GM21381 (cell line): Measurements from ENCODE around the gene TMEM33.

ENCODE experiments used
- ATAC-seq: cut with Tn5 transposase; IDR thresholded peaks from one replicate; pipeline ENCODE4 v1.9.1; 2021; ENCODE audit warnings: mild to moderate bottlenecking, moderate library complexity; ENCODE audit not compliant: unreplicated experiment

The TMEM33 gene

DNA sequence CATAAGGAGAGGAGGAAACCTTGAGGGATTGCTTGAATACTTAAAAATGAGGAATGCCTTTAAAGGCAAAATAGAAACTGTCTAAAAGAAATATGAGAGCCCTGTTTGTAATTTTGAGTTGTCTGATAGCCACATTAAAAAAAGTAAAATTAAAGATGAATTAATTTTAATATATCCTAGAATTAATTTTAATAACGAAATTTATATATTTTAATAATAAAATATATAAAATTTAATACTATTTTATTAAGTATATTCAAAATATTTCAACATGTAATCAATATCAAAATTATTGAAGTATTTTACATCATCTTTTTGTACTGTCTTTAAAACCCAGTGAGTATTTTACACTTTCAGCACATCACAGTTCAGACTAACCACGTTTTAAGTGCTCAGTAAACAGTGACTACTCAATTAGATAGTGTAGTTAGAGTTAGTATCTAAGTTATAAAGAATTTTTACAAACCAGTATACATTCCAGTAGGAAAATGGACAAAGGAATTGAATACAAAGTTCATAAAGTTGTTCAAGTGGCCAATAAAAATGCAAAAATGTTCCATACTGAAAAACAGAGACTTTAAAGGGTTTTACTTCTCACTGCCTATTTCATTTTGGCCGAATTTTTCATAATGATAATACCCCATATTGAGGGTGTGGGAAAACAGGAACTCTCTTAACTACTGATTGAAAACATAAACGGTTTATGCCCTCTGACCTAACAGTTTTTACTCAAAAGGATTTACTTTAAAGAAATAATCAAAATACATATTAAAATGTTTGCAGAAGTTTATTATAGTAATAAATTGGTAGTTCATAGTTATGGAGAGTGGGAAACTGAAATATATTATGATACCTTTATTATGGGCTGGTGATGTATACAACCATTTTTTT, 58.0 kb downstream of the TMEM33 start:
- no peak for ATAC-seq

DNA sequence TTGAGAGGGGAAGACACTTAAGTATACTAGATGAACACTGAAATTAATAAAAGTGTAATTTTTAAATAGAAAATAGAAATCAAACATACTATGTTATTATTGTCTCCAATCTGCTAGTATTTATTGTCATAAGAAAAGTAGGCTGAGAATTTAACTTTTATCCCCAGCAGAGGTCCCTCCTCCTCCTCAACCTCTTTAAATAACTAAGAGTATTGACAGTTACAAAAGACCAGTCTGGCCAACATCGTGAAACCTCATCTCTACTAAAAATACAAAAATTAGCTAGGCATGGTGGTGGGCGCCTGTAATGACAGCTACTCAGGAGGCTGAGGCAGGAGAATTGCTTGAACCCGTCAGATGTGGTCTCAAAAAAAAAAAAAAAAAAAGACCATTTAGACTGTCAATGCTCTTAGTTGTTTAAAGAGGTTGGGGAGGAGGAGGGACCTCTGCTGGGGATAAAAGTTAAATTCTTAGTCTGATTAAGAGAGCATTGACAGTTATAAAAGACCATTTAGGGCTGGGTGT, 59.3 kb downstream of the TMEM33 start:
- ATAC-seq = no peak

- ATAC-seq = no peak
Observed at GRCh38 chr4:41998019-41998418, 62.8 kb downstream of the TMEM33 start.

DNA sequence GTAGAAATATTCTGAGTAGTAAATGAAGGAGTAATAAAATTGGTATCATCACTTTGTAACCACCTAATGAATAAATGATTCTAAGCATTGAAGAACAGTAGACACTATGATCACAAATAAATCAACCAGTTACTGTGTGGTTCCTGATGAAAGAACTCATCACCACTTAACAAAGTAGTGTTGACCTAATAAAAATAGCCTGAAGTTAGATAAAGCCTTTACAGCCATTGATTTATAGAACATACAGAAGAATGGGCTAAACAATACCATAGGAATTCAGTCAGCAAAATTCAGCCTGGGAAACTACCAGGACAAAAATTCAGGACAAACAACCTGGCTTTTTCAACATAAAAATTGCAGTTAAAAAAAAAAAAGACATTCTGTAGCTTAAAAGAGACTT, 64.1 kb downstream of the TMEM33 start:
- no peak for ATAC-seq

DNA sequence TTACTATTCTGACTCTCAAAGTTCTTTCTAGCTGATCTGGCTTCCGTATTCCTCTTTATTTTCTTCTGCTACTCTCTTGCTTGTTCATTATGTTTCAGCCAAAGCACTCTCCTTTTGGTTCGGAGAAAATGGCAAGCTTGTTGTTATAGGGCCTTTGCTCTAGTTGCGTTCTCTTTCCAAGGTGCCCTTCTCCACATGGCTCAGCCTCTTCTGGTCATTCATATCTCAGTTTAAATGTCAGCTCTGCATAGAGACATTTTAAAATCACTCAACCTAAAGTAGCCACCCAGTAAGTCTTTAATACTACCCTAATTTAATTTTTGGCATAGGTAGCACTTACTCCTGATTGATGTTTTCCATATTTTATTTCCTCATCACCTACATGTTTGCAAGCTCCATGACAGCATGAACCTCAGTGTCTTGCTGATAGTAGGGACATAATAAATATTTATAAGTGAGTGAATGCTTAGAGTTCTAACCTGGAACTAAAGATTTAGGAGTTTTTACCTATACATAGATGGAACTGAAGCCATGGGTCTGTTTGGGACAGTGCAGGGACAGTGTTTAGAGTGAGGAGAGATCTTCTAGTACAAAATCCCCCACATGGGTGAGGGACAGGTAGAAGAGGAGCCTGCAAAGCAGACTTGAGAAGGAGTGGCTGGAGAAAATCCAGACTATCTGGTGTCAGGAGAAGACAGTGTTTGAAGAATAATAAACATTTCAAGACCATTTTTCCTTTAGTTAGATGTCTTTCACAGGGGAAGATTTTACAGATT, 73.0 kb downstream of the TMEM33 start:
- no peak for ATAC-seq
